Activated naive CD8-positive, alpha-beta T cell treated with anti-CD3 and anti-CD28 coated beads for 36 hours (primary cell): ENCODE measurements around the gene AK5. TPM values are rescaled to one million over a fixed set of nuclear protein-coding genes. Genes with fewer than 3 reads are reported as not detected.
"Not testable (repeated sequence)": the region's sequence is repeated elsewhere in the genome, so short reads cannot be mapped to it uniquely, and the experiment has no call there.

Source experiments
- DNase-seq: peaks from one replicate; pipeline ENCODE4 v3.0.0; 2021
- H3K27ac Mint-ChIP-seq: one replicate; pipeline ENCODE4 v1.8.0; 2022; ENCODE audit warnings: mild to moderate bottlenecking, moderate library complexity, mixed read lengths
- H3K27me3 Mint-ChIP-seq: one replicate; pipeline ENCODE4 v1.8.0; 2022; ENCODE audit warnings: mild to moderate bottlenecking, mixed read lengths
- H3K36me3 Mint-ChIP-seq: one replicate; pipeline ENCODE4 v1.8.0; 2021; ENCODE audit warnings: mild to moderate bottlenecking, mixed read lengths
- H3K4me1 Mint-ChIP-seq: one replicate; pipeline ENCODE4 v1.8.0; 2021; ENCODE audit warnings: mixed read lengths
- H3K4me3 Mint-ChIP-seq: one replicate; pipeline ENCODE4 v1.8.0; 2022; ENCODE audit warnings: mild to moderate bottlenecking, moderate library complexity, mixed read lengths
- H3K9me3 Mint-ChIP-seq: one replicate; pipeline ENCODE4 v1.8.0; 2022; ENCODE audit warnings: mixed read lengths
- total RNA-seq, 2 experiments: library from RNA; stranded (reverse); gene quantifications; one replicate each; pipeline ENCODE4 v1.2.3, GENCODE V29; 2021

The AK5 gene
- total RNA-seq, 2 experiments from 2014 or later, result 4.3 to 6.6 TPM

DNA sequence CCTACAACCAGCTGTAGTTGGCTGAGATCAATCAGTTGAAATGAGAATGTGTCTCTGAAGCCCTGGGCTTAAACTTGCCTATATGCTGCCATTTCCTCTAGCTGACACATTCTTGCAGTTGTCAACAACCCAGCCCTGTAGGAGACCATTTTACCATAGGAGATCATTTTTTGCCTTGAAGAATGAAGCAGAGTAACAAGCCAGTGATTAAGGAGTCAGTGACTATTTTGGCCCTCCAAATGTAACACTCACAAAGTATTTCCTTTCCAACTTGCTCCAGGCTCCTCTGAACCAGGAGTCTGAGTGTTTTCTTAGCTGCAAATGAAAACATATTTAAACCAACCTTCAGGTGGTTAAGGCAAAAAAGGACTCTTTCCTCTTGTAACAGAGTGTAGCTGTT is 217.1 kb downstream of the AK5 start:
- no peaks in the 10 kb centered on the region for H3K27me3 Mint-ChIP-seq
- H3K4me1 Mint-ChIP-seq, result peaks cover 2% of the 10 kb centered on the region
- peaks cover 8% of the 10 kb centered on the region for H3K36me3 Mint-ChIP-seq
- no peak overlapping the region for H3K4me3 Mint-ChIP-seq
- no peak overlapping the region for H3K27ac Mint-ChIP-seq
- DNase-seq, result no peak
- H3K9me3 Mint-ChIP-seq, result peaks cover 6% of the 10 kb centered on the region

DNA sequence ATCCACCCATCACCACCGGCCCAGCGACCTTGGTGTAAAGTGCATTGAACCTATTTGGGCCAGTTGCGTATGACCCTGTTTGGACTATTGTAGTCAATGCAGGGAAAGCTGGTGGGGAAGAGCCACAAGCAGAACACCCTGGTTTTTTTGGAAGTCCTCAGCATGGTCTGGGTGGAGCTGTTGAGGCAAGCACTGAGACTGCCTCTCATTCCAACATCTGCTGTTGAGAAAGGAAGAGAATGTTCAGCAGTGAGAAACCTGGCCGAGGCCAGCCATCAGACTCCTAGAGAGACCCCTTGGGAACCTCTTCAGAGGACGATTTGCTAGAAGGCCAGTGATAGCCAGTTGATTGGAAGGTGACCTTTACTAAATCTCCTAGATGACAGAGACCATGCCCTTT is 217.6 kb downstream of the AK5 start:
- Mint-ChIP-seq H3K9me3 (peaks cover 6% of the 10 kb centered on the region), H3K27ac (no peak overlapping the region), H3K4me1 (peaks cover 3% of the 10 kb centered on the region), H3K36me3 (peaks cover 8% of the 10 kb centered on the region), H3K4me3 (no peak overlapping the region), H3K27me3 (no peaks in the 10 kb centered on the region)
- no peak for DNase-seq

DNA sequence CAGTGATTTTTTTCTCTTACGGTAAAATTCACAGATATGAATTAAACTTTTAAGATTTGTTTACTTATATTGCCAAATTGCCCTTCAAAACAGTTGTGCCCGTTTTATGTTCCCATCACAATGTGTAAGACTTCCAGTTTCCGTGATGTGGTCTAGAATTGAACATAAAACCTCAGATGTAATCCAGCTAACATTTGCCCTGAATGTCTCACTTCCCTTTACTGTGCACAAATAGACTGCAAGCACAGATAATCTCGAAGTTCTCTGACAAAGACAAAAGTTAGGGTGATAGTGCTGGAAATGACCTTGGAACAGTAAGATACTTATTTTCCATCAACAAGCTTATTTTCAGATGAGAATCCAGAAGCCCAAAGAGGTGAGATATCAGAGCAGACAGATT is 223.2 kb downstream of the AK5 start:
- H3K9me3 Mint-ChIP-seq, result no peaks in the 10 kb centered on the region
- no peaks in the 10 kb centered on the region for H3K36me3 Mint-ChIP-seq
- H3K27ac Mint-ChIP-seq, result no peak overlapping the region
- no peak for DNase-seq
- H3K27me3 Mint-ChIP-seq, result no peaks in the 10 kb centered on the region
- H3K4me1 Mint-ChIP-seq, result peaks cover 6% of the 10 kb centered on the region
- H3K4me3 Mint-ChIP-seq, result no peak overlapping the region

DNA sequence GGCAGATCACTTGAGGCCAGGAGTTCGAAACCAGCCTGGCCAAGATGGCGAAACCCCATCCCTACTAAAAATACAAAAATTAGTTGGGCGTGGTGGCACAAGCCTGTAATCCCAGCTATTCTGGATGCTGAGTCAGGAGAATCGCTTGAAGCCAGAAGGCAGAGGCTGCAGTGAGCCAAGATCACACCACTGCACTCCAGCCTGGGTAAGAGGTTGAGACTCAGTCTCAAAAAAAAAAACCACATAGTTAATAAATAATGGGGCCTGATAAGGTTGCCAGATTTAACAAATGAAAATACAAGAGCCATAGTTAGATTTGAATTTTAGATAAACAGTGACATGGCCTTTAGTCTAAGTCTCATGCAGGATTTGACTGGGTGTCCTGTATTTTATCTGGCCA is 225.0 kb downstream of the AK5 start:
- no peak for DNase-seq
- no peaks in the 10 kb centered on the region for H3K27me3 Mint-ChIP-seq
- peaks cover 6% of the 10 kb centered on the region for H3K4me1 Mint-ChIP-seq
- H3K9me3 Mint-ChIP-seq, result no peaks in the 10 kb centered on the region
- H3K36me3 Mint-ChIP-seq, result no peaks in the 10 kb centered on the region
- H3K4me3 Mint-ChIP-seq, result no peak overlapping the region
- H3K27ac Mint-ChIP-seq, result no peak overlapping the region

DNA sequence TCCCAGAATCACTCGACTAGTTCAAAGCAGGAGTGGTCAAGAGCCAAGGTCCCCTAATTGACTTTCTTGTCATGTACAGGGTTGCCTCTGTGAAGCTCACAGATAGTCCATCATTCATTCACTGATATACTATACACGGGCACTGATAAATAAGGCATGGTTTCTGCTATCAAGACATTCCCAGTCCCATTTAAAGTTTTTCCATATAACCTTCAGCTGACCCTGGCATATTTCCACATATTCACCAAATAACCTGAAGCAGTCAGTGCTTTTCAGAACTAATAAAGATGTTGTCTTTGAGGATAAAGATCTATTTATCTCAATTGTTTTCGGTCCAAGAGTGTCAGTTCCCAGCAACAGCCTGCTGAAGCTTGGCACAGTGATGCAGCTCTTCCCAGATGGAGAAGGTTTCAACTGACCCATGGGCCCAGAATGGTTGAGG is 227.3 kb downstream of the AK5 start:
- Mint-ChIP-seq H3K4me3 (no peak overlapping the region), H3K27me3 (no peaks in the 10 kb centered on the region), H3K27ac (no peak overlapping the region), H3K36me3 (peaks cover 3% of the 10 kb centered on the region), H3K9me3 (no peaks in the 10 kb centered on the region), H3K4me1 (peaks cover 6% of the 10 kb centered on the region)
- no peak for DNase-seq

DNA sequence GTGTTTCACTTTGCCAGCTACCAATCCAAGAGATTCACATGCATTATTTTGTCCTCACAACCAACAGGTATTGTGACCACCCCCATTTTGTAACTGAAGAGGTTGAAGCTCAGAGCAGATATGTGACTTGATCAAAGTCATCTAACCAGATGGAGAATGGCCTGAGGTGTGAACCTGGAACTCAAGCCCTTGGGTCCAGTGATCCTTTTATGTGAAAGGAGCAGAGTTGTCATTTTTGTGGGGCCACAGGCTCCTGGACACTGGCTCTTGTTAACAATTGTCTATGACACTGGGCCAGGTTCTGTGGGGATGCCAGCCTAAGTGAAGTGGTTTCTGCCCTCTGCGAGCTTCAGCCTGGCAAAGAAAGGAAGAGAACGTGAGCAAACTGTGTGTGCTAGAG is 228.1 kb downstream of the AK5 start:
- Mint-ChIP-seq H3K36me3 (peaks cover 3% of the 10 kb centered on the region), H3K9me3 (no peaks in the 10 kb centered on the region), H3K27ac (no peak overlapping the region), H3K4me1 (peaks cover 4% of the 10 kb centered on the region), H3K4me3 (no peak overlapping the region), H3K27me3 (no peaks in the 10 kb centered on the region)
- DNase-seq, result no peak

DNA sequence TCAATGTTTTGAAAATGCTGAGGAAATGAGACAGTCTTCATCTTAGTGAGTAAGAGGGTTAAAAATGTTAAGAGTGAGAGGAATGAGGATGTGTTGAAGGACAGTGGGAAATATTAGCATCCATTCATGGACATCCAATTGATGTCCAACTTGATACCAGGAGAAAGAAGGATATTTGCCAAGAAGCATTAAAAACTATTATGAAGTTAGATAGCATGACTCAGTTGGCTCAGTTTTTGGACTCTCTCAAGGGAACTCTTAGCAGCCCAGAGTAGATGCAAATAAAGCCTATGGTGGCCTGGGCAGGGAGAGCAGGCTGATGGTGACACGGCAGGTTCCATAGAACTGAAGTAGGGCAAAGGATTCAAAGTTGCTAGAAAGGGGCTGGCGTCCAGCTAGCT is 229.6 kb downstream of the AK5 start:
- Mint-ChIP-seq H3K4me1 (no peaks in the 10 kb centered on the region), H3K4me3 (no peak overlapping the region), H3K27ac (no peak overlapping the region), H3K9me3 (no peaks in the 10 kb centered on the region), H3K27me3 (no peaks in the 10 kb centered on the region), H3K36me3 (peaks cover 6% of the 10 kb centered on the region)
- DNase-seq, result no peak

DNA sequence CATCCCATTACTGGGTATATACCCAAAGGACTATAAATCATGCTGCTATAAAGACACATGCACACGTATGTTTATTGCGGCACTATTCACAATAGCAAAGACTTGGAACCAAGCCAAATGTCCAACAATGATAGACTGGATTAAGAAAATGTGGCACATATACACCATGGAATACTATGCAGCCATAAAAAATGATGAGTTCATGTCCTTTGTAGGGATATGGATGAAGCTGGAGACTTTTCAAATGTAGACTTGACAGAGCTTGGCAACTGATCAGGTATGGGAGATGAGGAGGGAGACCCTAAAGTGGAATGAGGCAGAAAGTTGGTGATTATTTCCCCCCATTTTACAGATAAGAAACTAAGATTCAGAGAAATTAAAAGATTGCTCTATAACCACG is 230.8 kb downstream of the AK5 start:
- H3K27ac Mint-ChIP-seq, H3K9me3 Mint-ChIP-seq, H3K4me3 Mint-ChIP-seq, H3K4me1 Mint-ChIP-seq, H3K27me3 Mint-ChIP-seq, DNase-seq, H3K36me3 Mint-ChIP-seq: not testable (repeated sequence)

DNA sequence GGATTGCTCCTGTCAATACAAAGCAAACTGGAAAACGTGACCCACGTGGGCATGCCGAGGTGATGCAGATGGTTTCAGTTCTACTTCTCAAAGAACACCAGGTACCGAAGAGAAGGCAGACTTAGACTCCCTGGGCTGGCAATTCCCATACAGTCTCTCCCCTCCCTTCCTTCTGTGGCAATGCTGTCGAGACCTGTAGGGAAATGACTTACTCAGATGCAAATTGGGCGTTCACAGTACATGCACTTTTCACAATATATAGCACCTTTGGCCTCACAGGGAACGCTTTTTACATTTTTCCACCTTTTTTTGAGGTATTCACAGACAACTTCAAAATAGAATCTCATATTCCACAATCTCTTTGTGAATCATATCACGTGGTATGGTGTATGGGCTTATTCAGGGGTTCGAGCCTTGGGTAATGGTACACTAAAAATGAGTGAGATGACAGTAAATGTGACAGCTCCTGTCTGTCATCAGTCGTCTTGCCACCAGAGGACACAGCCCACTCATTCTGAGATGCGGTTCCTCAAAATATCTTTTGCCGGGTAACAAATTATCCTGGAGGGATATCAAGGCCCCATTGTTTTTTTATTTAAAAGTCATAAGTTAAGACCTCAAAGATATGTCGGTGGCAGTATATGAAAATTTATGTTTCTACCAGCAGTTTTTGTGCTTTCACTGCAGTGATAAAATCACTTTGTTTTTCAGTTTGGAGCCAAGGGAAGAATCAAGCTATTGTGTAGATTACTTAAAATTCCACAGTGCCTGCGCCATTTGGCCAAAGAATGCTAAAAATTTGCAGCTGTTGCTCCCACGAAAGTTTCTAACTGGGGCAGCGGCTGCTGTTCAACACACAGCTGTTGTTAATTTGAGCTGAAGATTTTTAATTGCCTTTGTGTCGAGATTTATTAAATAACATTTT is 232.3 kb downstream of the AK5 start:
- Mint-ChIP-seq H3K27me3 (no peaks in the 10 kb centered on the region), H3K4me3 (no peak overlapping the region), H3K36me3 (peaks cover 19% of the 10 kb centered on the region), H3K9me3 (peaks cover 9% of the 10 kb centered on the region), H3K27ac (no peak overlapping the region), H3K4me1 (no peaks in the 10 kb centered on the region)
- no peak for DNase-seq

DNA sequence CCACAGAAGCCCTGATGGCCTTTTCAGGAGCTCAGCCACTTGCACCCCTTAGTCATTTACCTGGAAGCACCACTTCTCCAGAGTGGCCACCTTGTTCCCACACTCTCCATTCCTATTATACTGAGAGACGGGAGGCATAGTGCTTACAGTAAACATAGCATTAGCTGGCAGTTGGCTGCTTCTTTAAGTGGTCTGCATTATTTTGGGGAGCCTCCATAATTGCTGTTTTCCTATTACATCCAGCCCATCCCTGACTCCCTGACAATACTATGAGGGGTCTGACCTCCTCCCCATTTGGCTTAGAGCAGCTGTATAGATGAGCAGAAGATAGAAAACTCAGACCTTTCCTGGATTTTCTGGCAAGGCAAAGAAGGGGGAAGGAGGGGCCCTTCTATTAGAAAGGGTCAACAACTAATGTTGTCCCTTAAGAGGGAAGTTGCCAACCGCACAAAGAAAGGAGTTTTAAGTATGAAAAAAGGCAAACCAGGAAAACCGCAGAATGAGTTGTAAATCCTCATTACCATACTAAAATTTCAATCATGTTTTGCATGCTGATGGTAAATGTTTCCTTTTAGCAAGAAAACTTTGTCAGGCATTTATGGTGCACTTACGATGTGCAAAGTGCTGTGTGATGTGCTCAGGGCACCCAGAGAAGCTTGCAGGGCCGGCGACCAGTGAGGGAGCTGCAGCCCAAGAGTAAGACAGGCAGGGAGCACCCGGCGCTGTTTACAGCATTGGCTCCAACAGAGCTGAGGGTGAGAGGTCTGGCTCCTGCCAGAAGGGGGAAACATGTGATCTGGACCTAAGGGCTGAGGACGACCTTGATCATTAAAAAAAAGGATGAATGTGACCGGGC is 233.3 kb downstream of the AK5 start:
- H3K9me3 Mint-ChIP-seq, result peaks cover 9% of the 10 kb centered on the region
- DNase-seq, result no peak
- H3K27me3 Mint-ChIP-seq, result no peaks in the 10 kb centered on the region
- H3K4me3 Mint-ChIP-seq, result no peak overlapping the region
- H3K4me1 Mint-ChIP-seq, result no peaks in the 10 kb centered on the region
- no peak overlapping the region for H3K27ac Mint-ChIP-seq
- H3K36me3 Mint-ChIP-seq, result peaks cover 19% of the 10 kb centered on the region

DNA sequence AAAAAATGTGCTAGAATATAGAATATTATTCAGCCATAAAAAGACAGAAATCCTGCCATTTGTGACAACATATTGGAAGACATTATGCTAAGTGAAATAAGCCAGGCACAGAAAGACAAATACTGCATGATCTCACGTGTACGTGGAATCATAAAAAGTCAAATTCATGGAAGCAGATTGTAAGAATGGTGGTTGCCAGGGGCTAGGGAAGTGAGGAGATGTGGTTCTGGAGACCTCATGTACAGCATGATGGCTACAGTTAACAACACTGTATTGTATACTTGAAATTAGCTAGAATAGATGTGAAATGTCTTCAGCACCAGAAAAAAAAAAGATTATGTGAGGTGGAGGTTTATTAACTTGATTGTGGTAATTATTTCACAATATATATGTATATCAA is 234.3 kb downstream of the AK5 start:
- Mint-ChIP-seq H3K36me3 (peaks cover 25% of the 10 kb centered on the region), H3K27me3 (no peaks in the 10 kb centered on the region), H3K4me1 (no peaks in the 10 kb centered on the region), H3K9me3 (peaks cover 14% of the 10 kb centered on the region), H3K27ac (no peak overlapping the region), H3K4me3 (no peak overlapping the region)
- no peak for DNase-seq

DNA sequence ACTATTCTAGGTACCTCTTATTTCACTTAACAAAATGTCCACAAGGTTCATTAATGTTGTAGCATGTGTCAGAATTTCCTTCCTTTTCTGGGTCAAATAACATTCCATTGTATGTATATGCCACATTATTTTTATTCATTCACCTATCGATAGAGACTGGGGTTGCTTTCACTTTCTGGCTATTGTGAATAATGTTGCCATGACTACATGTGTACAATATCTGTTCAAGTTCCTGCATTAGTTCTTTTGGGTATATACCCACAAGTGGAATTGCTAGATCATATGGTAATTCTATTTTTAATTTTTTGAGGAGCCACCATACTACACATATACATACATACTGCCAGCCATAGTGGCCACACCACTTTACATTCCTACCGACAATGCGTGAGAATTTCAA is 242.2 kb downstream of the AK5 start:
- DNase-seq, result no peak
- no peak overlapping the region for H3K4me3 Mint-ChIP-seq
- peaks cover 6% of the 10 kb centered on the region for H3K4me1 Mint-ChIP-seq
- H3K9me3 Mint-ChIP-seq, result peaks cover 12% of the 10 kb centered on the region
- H3K27ac Mint-ChIP-seq, result no peak overlapping the region
- no peaks in the 10 kb centered on the region for H3K27me3 Mint-ChIP-seq
- peaks cover 44% of the 10 kb centered on the region for H3K36me3 Mint-ChIP-seq

DNA sequence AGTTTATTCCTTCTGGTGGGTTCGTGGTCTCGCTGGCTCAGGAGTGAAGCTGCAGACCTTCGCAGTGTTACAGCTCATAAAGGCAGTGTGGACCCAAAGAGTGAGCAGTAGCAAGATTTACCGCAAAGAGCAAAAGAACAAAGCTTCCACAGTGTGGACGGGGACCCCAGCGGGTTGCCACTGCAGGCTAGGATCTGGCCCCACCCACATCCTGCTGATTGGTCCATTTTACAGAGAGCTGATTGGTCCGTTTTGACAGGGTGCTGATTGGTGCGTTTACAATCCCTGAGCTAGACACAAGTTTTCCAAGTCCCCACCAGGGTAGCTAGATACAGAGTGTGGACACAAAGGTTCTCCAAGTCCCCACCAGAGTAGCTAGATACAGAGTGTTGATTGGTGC is 249.3 kb downstream of the AK5 start:
- not testable (repeated sequence) for H3K27me3 Mint-ChIP-seq, H3K27ac Mint-ChIP-seq, H3K4me1 Mint-ChIP-seq, H3K36me3 Mint-ChIP-seq, DNase-seq, H3K4me3 Mint-ChIP-seq, H3K9me3 Mint-ChIP-seq

DNA sequence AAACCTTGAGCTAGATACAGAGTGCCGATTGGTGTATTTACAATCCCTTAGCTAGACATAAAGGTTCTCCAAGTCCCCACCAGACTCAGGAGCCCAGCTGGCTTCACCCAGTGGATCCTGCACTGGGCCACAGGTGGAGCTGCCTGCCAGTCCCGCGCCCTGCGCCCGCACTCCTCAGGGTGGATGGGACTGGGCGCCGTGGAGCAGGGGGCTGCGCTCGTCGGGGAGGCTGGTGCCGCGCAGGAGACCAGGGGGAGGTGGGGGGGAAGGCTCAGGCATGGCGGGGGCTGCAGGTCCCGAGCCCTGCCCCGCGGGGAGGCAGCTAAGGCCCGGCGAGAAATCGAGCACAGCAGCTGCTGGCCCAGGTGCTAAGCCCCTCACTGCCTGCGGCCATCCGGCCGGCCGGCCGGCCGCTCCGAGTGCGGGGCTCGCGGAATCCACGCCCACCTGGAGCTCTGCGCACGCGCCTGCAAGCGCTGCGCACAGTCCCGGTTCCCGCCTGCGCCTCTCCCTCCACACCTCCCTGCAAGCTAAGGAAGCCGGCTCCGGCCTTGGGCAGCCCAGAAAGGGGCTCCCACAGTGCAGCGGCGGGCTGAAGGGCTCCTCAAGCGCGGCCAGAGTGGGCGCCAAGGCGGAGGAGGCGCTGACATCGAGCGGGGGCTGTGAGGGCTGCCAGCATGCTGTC is 249.9 kb downstream of the AK5 start:
- H3K27ac Mint-ChIP-seq, H3K36me3 Mint-ChIP-seq, H3K4me1 Mint-ChIP-seq, DNase-seq, H3K9me3 Mint-ChIP-seq, H3K27me3 Mint-ChIP-seq, H3K4me3 Mint-ChIP-seq: not testable (repeated sequence)

DNA sequence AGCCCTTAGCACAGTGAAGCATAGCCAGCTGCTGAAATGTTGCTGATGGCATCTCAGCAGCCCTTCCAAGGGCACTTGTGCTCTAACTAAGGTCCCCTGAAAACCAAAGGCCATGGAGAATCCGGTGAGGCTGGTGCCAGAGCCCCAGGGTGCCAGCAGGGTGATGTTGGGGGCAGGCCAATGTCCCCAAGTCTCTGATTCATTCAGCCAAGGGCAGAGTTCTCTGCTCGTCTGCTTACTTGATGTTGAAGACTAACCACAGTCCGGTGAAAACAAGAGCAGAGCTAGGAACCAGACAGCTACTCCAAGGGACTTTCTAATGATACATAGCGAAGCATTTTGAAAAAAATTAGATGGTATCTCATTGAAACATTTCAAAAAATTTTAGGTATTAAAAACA is 250.8 kb downstream of the AK5 start:
- Mint-ChIP-seq H3K36me3 (peaks cover 10% of the 10 kb centered on the region), H3K9me3 (no peaks in the 10 kb centered on the region), H3K4me1 (peaks cover 2% of the 10 kb centered on the region), H3K27me3 (no peaks in the 10 kb centered on the region), H3K27ac (no peak overlapping the region), H3K4me3 (no peak overlapping the region)
- DNase-seq, result no peak
